Measurements from ENCODE around the gene SDR42E2. TPM values are rescaled to one million over a fixed set of nuclear protein-coding genes. Genes with fewer than 3 reads are reported as not detected.

The SDR42E2 gene
- polyA plus RNA-seq, 1 of the 3 experiments (the other 2 are of a cell fraction): not detected

- no peaks in the 10 kb centered on the region for H3K9me2 ChIP-seq
- H3K9ac ChIP-seq: no peak overlapping the region
- no peak overlapping the region for H2AFZ ChIP-seq (ENCODE audit: low read depth)
- 75% methylated on average over 9 of the region's 9 CpGs for WGBS (ENCODE audit: low lambda C conversion rate)
- H3K36me3 ChIP-seq (replicated peaks in 1 of 2; ENCODE audit: control insufficient read depth in 1 of 2, insufficient read depth in 2 of 2, low read length in 1 of 2): no peaks in the 10 kb centered on the region
- no peak overlapping the region for H3K4me3 ChIP-seq (ENCODE audit: low read depth in 2 of 2, low read length in 1 of 2)
- no peaks in the 10 kb centered on the region for H3K9me3 ChIP-seq
- no peak for DNase-seq
- no peaks in the 10 kb centered on the region for H3K79me2 ChIP-seq (ENCODE audit: insufficient read depth)
- no peaks in the 10 kb centered on the region for H3F3A ChIP-seq (replicated peaks; ENCODE audit: insufficient read depth)
- no peaks in the 10 kb centered on the region for H3K4me1 ChIP-seq (ENCODE audit: control insufficient read depth in 1 of 2, insufficient read depth in 2 of 2, low read depth in 1 of 2, low read length in 1 of 2)
- H3K4me2 ChIP-seq: no peak overlapping the region
- no peaks in the 10 kb centered on the region for H4K20me1 ChIP-seq (ENCODE audit: insufficient read depth)
- no peak overlapping the region for H3K27ac ChIP-seq (ENCODE audit: low read depth in 2 of 2, low read length in 1 of 2)
- no peaks in the 10 kb centered on the region for H3K27me3 ChIP-seq (ENCODE audit: insufficient read depth)
- POLR2A ChIA-PET: no interaction called here
- no peak for TF ChIP-seq FOSL2 (IDR thresholded peaks at IDR 0.05; ENCODE audit: borderline replicate concordance, low read depth)
- CTCF ChIA-PET: interaction anchor here (1.5 to 2.8 kb wide), 2 partner anchors 14 to 16 kb away, joined by 3 to 18 read pairs; no protein-coding TSS in a partner anchor
These were observed 12.3 kb downstream of the SDR42E2 start for GRCh38 chr16:22174642-22175041.

- TF ChIP-seq TEAD4 (IDR thresholded peaks at IDR 0.05; ENCODE audit: borderline replicate concordance, insufficient read depth): no peak
- no peak for TF ChIP-seq MEF2A (IDR thresholded peaks at IDR 0.05; ENCODE audit: borderline replicate concordance, low read depth)
- Histone ChIP-seq H3F3A (replicated peaks; ENCODE audit: insufficient read depth) (no peaks in the 10 kb centered on the region), H3K4me3 (ENCODE audit: low read depth in 2 of 2, low read length in 1 of 2) (no peak overlapping the region), H3K36me3 (replicated peaks in 1 of 2; ENCODE audit: control insufficient read depth in 1 of 2, insufficient read depth in 2 of 2, low read length in 1 of 2) (no peaks in the 10 kb centered on the region), H3K9ac (no peak overlapping the region), H2AFZ (ENCODE audit: low read depth) (no peak overlapping the region), H3K27me3 (ENCODE audit: insufficient read depth) (no peaks in the 10 kb centered on the region), H3K4me2 (no peak overlapping the region), H3K9me2 (no peaks in the 10 kb centered on the region), H3K79me2 (ENCODE audit: insufficient read depth) (no peaks in the 10 kb centered on the region), H3K4me1 (ENCODE audit: control insufficient read depth in 1 of 2, insufficient read depth in 2 of 2, low read depth in 1 of 2, low read length in 1 of 2) (no peaks in the 10 kb centered on the region), H3K27ac (ENCODE audit: low read depth in 2 of 2, low read length in 1 of 2) (no peak overlapping the region), H3K9me3 (no peaks in the 10 kb centered on the region), H4K20me1 (ENCODE audit: insufficient read depth) (no peaks in the 10 kb centered on the region)
- ChIA-PET CTCF (interaction anchor here (1.0 to 2.6 kb wide), 2 partner anchors 10 to 11 kb away, joined by 5 to 11 read pairs; no protein-coding TSS in a partner anchor), POLR2A (no interaction called here)
- DNase-seq: no peak
- WGBS (ENCODE audit: low lambda C conversion rate): 54% methylated on average over 6 of the region's 18 CpGs
These were observed 15.9 kb downstream of the SDR42E2 start for GRCh38 chr16:22177968-22178930.

GRCh38 chr16:22181426-22181825 lies 19.1 kb downstream of the SDR42E2 start:
- Histone ChIP-seq H3K9ac (no peak overlapping the region), H2AFZ (ENCODE audit: low read depth) (no peak overlapping the region), H3K79me2 (ENCODE audit: insufficient read depth) (no peaks in the 10 kb centered on the region), H3K27me3 (ENCODE audit: insufficient read depth) (no peaks in the 10 kb centered on the region), H3F3A (replicated peaks; ENCODE audit: insufficient read depth) (no peaks in the 10 kb centered on the region), H3K36me3 (replicated peaks in 1 of 2; ENCODE audit: control insufficient read depth in 1 of 2, insufficient read depth in 2 of 2, low read length in 1 of 2) (no peaks in the 10 kb centered on the region), H4K20me1 (ENCODE audit: insufficient read depth) (no peaks in the 10 kb centered on the region), H3K4me3 (ENCODE audit: low read depth in 2 of 2, low read length in 1 of 2) (no peak overlapping the region), H3K27ac (ENCODE audit: low read depth in 2 of 2, low read length in 1 of 2) (no peak overlapping the region), H3K9me3 (no peaks in the 10 kb centered on the region), H3K4me2 (no peak overlapping the region), H3K9me2 (no peaks in the 10 kb centered on the region), H3K4me1 (ENCODE audit: control insufficient read depth in 1 of 2, insufficient read depth in 2 of 2, low read depth in 1 of 2, low read length in 1 of 2) (no peaks in the 10 kb centered on the region)
- POLR2A ChIA-PET: no interaction called here
- TF ChIP-seq SMC3 (IDR thresholded peaks at IDR 0.05; ENCODE audit: low read depth, low read length): no peak
- no peak for TF ChIP-seq ZBTB33 (IDR thresholded peaks at IDR 0.05; ENCODE audit: borderline replicate concordance, low read depth)
- TF ChIP-seq TAF1 (IDR thresholded peaks at IDR 0.05; ENCODE audit: borderline replicate concordance, low read depth, low read length): no peak
- no peak for TF ChIP-seq FOSL2 (IDR thresholded peaks at IDR 0.05; ENCODE audit: borderline replicate concordance, low read depth)
- TF ChIP-seq GABPA (IDR thresholded peaks at IDR 0.05; ENCODE audit: low read depth): no peak
- TF ChIP-seq IRF3 (IDR thresholded peaks at IDR 0.05; ENCODE audit: low read depth, low read length): no peak
- TF ChIP-seq YY1 (IDR thresholded peaks at IDR 0.05; ENCODE audit: low read depth): no peak
- no peak for TF ChIP-seq RCOR1 (IDR thresholded peaks at IDR 0.05; ENCODE audit: low read length)
- no peak for TF ChIP-seq RXRA (IDR thresholded peaks at IDR 0.05; ENCODE audit: borderline replicate concordance, low read depth)
- TF ChIP-seq JUND (IDR thresholded peaks at IDR 0.05): no peak
- TF ChIP-seq MAX (IDR thresholded peaks at IDR 0.05; ENCODE audit: low read depth): no peak
- no peak for TF ChIP-seq CHD2 (IDR thresholded peaks at IDR 0.05; ENCODE audit: low read length, partially characterized antibody)
- no peak for TF ChIP-seq MXI1 (IDR thresholded peaks at IDR 0.05; ENCODE audit: low read depth, low read length)
- no peak for TF ChIP-seq POLR2AphosphoS5 (IDR thresholded peaks at IDR 0.05; ENCODE audit: low read depth, low read length)
- TF ChIP-seq ELF1 (IDR thresholded peaks at IDR 0.05): no peak
- CTCF ChIA-PET: interaction anchor here (1.5 to 2.1 kb wide), 2 partner anchors 7 to 83 kb away, joined by 4 to 15 read pairs; no protein-coding TSS in a partner anchor
- DNase-seq: no peak
- WGBS (ENCODE audit: low lambda C conversion rate): 60% methylated on average over 2 of the region's 11 CpGs

Data from SK-N-SH (cell line).